GM21515 (cell line): ENCODE results near the gene KRTAP29-1.
"Not testable (repeated sequence)": the region's sequence is repeated elsewhere in the genome, so short reads cannot be mapped to it uniquely, and the experiment has no call there.

Experiments
- ATAC-seq: cut with Tn5 transposase; IDR thresholded peaks from one replicate; pipeline ENCODE4 v1.9.1; 2021; ENCODE audit not compliant: unreplicated experiment

KRTAP29-1 gene, protein sequence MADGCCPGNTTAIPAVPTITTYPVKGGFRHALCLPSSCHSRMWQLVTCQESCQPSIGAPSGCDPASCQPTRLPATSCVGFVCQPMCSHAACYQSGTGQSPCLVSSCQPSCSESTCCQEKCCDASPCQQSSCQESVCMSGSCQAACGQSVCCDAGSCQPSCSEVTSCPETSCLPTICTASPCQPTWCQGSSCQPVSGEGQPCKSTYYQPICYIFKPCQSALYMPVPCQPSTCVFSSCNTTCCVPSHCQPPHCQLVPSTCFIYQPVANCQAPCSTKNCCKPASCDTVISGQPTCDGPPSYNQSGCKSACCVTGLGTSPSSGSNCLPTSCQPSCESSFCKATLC

DNA sequence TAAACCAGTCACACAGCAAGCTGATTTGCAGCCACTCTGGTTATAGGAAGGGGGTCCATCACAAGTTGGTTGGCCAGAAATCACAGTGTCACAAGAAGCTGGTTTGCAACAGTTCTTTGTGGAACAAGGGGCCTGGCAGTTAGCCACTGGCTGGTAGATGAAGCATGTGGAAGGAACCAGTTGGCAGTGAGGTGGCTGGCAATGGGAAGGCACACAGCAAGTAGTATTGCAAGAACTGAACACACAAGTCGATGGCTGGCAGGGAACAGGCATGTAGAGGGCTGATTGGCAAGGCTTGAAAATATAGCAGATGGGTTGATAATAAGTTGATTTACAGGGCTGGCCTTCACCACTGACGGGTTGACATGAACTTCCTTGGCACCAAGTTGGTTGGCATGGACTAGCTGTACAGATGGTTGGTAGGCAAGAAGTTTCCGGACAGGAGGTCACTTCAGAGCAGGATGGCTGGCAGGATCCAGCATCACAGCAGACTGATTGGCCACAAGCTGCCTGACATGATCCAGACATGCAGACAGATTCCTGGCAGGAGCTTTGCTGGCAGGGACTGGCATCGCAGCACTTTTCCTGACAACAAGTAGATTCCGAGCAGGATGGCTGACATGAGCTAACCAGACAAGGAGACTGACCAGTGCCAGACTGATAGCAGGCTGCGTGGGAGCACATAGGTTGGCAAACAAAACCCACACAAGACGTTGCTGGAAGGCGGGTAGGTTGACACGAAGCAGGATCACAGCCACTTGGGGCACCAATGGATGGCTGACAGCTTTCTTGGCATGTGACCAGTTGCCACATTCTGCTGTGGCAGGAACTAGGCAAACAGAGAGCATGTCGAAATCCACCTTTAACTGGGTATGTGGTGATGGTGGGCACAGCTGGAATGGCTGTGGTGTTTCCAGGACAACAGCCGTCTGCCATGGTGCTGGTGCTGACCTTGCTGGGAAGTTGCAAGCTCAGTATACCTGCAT is at the start of gene KRTAP29-1:
Gene KRTAP29-1 (minus strand): TSS at position 936 of the 986 bp plus-strand sequence. CDS start 0 bp downstream, at position 936.
- ATAC-seq: no peak

DNA sequence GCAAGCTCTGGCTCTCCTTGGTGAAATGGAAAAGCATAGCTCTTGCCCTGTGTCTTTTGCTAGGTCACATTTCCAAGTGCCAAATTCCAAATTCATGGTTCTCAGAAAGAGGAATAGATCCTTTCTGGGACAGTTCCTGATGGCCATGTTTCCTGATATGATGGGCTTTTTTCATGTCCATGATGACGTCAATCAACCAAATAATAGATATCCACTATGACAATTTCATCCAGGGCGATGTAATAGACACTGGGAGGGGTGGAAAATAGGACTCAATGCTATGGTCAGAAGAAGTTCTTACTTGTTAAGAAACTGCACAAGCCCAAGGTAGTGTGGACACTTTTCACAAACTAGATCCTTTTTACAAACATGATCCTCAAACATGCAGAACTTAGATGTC is 48.5 kb upstream of the KRTAP29-1 start:
- ATAC-seq: no peak

DNA sequence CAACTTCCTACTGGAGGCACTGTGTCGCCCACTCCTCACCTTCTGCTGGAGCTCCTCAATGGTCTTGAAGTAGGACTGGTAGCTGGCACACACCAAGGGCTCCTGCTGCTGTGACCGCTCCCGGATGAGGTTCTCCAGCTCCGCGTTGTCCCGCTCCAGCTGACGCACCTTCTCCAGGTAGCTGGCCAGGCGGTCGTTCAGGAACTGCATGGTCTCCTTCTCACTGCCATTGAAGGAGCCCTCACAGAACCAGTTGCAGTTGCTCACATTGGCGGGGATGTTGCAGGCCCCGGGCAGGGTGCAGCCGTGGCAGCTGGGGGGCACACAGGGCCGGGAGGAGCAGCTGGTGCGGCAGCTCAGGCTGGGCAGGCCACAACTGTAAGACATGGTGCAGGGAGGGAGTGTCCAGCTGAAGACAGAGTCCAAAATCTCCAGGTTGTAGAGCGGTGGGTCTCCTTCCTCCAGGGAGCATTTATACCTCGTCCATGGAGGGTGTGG is 47.8 kb upstream of the KRTAP29-1 start, which contains the start of gene KRT33A:
Gene KRT33A (minus strand): TSS at position 448 of the 498 bp plus-strand sequence. CDS start 61 bp downstream, at position 387.
- not testable (repeated sequence) for ATAC-seq

DNA sequence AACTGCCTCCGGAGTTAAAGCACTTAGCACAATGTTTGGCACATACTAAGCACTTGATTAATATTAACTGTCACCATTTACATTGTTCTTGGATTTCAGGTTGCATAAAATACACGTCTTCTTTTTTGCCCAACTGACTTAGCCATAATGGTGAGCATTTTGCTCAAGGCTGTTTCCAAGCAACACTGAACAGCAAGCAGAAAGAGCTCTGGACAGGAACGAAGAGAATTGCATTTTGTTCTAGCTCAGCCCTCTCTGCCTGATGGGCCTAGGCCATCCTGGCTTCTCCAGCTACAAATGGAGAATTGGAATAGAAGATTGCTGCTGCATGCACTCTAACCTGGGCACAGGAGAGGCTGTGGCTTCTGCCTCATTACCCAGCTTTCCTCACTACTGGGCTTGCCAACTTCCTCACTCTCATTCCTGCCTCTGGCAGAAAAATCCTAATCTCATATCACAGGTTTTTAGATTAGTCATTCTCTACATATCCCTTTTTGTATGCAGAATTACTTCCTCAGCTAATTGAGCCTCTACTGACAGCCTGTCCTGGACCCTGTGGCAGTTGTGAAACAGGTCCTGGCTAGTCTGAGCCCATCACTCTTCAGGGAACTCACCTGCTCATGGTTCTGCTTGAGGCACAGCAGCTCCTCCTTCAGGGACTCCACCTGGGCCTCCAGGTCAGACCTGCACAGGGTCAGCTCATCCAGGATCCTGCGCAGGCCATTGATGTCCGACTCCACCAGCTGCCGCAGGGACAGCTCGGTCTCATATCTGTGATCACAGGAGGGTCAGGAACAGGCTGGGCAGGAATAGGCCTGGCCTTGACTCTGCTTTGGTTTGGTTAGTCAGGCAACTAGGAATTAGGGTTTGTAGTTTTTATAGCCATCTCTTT is 45.5 kb upstream of the KRTAP29-1 start:
- ATAC-seq: no peak

DNA sequence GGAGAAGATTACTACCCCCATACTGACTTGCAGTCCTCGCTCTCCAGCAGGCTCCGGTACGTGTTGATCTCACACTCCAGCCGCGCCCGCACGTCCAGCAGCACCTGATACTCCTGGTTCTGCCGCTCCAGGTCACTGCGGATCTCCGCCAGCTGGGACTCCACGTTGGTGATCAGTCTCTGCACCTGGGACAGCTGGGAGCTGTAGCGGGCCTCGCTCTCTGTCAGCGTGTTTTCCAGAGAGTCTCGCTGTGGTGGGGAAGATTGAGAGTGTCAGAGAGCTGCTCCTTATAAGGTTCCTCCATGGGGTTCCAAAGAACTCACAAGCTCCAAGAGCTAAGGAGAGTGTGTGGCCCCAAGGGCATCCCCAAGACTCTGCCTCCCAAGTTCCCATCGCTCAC is 43.8 kb upstream of the KRTAP29-1 start:
- ATAC-seq: not testable (repeated sequence)

DNA sequence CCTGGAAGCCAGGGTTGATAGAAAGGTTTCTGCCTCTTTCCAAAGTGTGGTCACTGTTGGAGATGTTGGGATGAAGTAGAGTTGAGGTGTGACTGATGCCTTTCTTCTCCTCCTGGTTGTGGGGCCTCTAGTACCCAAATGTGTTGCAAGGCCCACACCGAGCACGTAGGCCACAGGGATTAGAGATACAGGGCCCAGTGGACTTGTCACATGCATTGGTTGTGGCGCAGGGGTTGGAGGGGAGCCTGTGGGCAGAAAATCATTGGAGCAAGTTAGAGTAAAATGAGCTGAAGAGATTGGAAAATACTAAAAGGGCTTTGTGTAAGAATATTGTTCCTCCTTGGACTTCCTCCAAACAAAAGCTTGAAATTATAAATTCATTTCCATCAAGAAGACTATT is 43.3 kb upstream of the KRTAP29-1 start:
- ATAC-seq: no peak

DNA sequence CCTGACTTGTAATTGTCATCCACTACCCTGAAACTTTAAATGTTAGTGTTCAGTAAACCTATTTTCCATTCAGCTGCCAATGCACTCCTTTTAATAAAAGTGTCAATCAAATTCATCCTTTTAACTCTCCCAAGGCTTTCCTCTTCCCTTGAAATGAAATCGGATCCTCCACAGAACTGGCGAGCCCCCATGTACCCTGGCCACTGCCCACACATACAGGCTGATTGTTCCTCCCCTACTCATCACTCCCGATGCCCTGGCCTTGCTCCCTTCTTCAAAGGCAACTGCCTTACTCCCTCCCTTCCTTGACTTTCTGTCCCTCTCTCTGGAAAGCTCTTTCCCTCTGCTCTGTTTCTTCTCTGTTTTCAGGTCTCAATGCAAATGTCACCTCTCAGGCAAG is 40.4 kb upstream of the KRTAP29-1 start:
- no peak for ATAC-seq

DNA sequence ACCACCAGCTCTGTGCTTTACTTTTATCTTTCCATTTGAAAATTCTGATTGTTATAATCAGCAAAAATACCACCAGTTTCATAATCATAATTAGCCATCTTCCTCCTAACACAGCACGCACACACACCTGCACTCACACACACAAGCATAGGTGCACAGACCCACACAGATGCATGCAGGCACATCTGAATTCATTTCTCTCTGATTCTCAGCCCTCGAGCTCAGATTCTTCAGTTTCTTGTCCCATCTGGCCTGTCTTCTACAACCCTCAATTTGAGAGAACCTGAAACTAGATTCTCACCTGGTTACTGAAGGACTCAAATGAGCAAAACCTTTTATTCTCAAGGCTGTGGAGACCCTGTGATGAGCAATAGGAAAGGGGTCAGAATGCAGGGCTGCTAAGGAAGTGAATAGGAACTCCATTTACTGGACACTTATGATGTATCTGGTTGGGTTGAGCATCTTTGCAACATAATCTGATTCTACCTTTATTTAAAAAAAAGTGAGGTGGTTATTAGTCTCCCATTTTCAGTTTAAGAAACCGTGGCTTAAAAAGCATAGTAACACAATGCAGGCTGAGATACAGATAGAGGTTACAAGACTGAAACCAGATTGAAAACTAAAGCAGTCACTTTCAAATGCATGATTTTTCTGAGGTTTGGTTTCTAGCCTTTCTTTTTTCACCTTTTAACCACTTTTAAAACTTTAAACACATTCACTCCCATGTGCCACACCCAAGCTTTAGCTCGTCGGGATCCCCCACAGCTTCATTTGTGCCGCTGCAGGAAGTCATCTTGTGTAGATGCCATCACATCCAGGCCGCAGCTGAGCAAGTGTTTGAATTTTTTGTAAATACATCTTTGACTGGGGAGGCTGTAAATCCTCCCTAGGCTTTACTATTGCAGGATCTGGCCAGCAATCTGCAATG is 38.5 kb upstream of the KRTAP29-1 start:
- no peak for ATAC-seq

DNA sequence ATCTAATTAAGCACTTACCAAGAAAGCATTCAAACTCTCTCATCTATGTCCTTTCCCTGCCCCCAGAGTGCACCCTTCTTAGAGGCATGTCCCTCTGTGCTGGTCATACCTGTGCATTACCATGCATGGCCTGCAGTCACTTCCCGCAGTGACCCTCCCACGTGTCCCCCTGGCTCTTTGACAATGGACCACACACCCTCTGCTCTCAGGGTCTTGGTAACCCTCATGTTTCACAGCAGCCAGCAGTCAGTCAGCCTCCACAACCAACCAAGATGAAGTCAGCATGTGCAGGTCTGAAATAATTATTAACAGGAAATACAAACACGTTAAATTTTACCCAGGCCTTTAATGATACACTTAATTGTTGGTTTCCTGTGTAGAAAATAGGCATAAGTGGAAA is 37.8 kb upstream of the KRTAP29-1 start:
- ATAC-seq: no peak

DNA sequence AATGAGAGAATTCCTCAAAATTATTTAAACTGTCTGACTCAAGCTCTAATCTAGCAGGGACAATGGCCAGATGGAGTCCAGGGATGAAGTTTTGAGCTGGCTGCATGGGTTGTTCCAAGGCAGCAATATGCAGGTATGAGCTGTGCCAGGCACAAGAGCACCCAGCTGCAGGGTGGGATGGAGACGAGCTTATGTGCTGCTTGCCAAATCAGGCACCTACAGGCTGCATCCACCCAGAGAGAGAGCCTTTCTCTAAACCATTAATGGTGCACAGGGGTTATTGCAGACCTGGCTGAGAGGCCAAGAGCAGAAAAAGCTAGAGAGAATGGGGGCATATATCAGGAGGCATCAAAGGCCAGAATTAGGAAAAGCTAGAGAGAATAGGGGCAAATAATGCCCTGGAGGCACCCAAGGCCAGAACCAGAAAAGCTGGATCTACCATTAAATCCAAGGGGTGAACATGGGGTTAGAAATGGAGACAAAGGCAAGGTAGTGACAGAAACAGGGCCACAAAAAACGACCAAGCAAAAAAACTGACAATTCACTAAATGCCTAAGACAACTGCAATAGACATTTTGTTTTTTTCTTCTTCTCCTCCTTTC is 37.0 kb upstream of the KRTAP29-1 start:
- ATAC-seq: no peak

DNA sequence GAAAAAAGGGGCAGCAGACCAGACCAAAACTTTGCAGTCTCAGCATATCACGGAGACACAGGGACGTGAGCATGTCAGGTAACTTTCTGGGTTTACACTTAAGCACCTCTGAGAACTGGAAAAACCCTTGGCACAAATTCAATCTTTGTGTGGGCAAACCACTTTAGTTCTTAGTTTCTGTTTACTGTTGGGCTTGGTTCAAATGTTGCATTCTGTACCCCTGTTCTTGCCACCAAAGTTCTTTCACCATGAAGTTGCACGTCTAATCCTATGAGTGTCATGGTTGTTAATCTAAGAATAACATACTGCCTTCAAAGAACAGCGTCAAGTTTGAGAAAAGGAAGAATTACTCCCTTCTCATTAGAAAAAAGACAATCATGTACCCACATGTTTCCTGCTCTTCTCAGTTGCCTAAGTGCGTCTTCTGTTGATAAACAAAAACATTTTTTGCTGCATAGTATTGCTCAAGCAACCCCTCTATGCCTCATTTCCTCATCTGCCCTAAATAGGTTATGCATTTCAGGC is 36.4 kb upstream of the KRTAP29-1 start:
- no peak for ATAC-seq

DNA sequence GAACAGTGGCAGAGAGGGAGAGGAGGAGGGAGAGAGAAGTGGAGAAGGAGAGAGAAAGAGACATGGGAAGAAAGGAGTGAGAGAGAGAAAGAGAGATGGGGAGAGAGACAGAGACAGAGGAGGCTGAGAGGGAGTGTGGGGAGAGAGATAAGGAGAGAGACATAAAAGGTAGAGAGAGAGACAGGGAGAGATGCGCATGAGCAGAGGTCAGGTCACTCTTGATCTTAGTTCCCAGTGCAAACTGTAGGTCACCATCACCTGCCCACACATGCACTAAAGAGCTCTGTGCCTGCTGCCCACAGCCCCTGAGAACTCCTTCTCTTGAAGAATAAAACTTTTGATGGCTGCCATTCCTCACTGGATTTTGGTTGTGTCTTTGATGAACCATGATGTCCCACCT is 33.1 kb upstream of the KRTAP29-1 start:
- no peak for ATAC-seq

DNA sequence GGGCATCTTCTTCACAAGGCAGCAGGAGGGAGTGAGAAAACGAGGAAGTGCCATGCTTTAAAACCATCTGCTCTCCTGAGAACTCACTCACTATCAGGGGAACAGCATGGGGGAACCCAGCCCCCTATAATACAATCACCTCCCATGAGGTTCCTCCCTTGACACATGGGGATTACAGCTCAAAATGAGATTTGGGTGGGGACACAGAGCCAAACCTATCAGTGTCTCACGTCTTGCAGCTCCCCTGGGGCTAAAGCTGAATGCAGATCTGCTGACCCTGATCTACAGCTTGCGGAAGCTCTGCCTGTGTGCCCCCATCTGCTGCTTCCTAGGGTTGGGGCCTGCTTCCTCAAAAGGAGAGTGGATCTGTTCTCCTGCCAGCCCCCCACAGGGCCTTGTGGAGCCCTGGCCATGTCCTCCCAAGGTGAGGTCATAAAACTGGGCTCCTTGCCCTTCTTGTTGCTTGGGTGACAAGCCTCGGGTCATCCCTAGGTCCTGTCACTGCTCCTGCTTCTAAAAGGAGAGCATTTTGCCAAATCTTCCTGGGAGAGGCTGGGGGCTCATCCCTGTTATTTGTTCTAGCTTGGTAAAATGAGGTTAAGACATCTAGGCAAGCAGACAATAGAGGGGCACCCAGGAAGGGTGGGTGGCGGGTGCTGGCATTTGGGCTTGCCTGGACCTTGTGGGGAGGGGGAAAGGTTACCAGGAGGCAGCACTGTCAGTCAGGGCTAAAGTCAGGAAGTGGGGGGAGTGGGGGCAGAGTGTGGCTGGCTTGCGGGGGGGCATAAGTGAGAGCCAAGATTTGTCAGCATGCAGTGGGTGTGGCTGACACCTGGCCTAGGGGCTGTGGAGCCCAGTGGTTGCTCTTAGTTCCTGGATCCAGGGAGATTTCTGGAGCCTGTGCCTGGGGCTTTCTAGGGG is 32.0 kb upstream of the KRTAP29-1 start:
- no peak for ATAC-seq

DNA sequence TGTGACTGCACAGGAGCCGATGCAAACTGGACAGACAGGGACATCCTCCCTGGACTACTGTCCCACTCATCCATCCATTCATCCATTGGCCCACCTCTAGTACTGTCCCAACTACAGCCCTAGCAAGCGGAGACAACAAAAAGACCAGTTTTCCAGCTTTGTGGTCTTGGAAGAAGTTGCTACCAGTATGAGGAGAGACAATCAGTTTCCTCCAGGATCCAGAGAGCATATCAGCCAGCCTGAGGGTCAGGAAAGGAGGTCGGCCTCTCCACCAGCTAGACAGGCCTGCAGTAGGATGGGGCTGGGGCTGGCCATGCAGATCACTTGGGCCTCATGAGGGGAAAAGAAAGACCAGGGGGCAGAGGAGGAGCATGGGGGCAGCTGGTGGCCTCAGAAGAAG is 31.2 kb upstream of the KRTAP29-1 start:
- ATAC-seq: no peak

DNA sequence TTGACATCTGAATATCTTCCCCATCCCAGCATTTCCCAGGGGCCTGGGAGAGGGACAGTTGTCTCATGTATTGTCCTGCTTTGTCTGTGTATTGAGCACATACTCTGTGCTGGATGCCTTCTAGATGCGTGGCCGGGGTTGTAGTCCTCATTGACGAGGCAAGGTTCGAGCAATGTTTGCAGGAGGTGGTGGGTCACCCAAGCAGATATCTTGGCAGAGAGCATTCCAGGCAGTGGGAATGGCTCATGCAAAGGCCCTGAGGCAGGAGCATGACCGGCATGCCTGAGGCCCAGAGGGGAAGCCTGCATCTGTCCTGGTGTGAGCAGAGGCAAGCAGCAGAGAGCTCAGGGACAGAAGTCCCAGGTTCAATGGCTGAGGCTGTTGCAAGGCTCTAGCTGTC is 30.4 kb upstream of the KRTAP29-1 start:
- ATAC-seq: no peak

DNA sequence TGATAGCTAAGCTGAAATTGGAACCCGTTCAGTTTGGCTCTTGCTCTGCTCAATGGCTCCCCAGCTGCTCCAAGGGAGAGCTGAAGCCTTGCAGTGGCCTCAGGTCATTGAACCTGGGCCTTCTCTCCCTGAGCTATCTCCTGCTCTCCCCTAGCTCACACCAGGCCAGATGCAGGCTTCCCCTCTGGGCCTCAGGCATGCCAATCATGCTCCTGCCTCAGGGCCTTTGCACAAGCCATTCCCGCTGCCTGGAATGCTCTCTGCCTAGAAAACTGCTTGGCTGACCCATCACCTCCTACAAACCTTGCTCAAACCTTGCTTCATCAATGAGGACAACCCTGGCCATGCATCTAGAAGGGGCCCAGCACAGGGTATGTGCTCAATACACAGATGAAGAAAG is 29.6 kb upstream of the KRTAP29-1 start:
- ATAC-seq: no peak

DNA sequence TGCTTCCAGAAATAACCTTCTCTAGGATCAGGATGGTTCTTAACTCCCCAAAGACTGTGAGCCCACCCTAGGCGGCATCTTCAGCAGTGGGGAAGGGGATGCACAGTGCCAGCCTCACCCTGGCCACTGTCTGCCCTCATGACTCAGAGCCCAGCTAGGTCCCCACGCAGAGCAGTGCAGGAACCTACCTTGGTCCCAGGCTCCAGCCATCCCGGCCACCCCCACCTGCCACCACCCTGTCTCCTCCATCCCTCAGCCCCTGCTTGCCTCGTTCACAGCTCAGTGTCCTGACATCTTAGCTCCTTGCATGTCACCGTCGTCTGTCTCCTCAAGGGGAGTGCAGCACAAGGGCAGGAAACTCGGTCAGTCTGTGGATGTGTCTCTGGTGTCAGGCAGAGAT is 29.0 kb upstream of the KRTAP29-1 start:
- no peak for ATAC-seq
